CMK (cell line): ENCODE results near the gene EEPD1.
"Not testable (repeated sequence)": the region's sequence is repeated elsewhere in the genome, so short reads cannot be mapped to it uniquely, and the experiment has no call there.

ENCODE experiments used
- DNase-seq: peaks from one replicate; pipeline ENCODE4 v3.0.0-alpha.2; 2010; ENCODE audit warnings: low read depth

EEPD1 gene

DNA sequence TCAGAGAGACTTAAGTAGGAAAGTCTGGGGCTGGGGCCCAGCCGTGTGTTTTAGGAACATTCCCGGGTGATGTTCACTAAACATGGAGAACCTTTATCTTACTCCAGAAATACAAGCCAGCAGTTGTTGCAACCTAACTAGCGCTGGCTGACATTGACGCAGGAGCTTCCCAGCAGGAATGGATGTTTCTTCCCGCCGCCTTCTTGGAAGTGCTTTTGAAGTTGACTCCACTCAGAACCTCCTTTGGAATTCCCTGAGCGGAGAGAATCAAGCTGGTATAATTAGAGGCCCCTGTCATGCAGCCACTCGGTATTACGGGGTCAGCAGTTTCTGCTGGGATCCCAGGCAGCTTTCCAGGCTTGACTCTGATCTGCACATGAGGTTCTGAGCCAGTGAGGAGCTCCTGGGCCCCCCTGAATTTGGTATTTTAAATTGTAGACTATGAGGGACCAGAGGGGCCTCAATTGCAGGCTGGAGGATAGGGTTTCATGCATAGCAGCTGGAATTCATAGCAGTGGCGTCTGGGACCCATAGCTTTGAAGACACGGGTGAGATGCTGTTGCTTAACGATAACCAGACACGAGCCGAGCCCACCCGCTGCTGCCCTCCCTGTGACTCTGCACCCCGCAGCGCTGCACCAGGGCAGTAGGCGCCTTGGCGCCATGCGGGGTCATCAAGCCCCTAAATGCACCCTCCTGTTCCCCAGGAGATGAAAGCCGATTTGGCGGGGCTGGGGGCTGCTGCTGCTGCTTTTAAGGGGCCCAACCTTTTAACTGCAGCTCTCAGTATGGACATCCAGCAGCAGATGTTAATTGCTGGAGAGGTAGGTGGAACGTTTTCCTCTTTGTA lies 61.8 kb downstream of the EEPD1 start:
- DNase-seq: no peak

DNA sequence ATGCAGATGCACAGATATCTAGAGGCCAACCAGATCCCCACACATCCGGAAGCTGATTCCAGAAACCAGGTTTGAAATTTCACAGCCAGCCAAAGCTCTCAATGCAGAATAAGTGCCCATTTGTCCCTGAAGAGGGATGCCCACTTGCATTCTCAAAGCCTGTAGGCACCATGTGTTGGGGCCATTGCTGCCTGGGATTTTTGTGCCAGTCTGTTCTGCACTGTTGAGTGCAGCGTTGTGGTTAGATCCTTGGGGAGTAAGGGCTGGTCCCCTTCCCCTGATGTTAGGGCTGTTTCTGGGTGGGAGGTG lies 62.4 kb downstream of the EEPD1 start:
- DNase-seq: no peak

DNA sequence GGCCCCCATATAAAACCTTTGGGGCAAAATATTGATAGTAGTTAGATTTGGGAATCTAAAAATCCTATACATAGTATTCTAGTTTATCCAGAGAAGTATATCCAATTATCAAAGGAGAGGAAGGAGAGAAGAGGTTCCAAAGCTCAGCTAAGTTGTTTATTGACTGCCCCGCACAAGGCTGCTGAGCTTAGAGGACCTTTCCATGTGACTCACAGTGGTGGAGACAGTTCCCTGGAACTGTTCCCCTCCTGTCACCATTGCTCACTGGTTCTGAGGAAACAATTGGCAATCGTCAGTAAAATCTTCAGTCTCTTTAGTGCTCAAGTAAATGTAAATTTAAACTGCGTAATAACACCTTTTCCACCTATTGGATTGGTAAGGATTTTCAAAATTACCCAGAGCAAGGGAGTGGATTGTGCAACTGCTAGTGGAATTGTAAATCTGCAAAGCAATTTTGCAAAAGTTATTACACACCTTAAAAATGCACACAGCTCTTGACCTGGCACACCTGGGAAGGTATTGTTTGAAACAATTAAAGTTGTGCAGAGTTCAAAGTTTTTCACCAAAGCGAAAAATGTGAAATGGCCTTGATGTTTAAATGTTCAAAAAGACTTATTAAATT lies 63.1 kb downstream of the EEPD1 start:
- no peak for DNase-seq

DNA sequence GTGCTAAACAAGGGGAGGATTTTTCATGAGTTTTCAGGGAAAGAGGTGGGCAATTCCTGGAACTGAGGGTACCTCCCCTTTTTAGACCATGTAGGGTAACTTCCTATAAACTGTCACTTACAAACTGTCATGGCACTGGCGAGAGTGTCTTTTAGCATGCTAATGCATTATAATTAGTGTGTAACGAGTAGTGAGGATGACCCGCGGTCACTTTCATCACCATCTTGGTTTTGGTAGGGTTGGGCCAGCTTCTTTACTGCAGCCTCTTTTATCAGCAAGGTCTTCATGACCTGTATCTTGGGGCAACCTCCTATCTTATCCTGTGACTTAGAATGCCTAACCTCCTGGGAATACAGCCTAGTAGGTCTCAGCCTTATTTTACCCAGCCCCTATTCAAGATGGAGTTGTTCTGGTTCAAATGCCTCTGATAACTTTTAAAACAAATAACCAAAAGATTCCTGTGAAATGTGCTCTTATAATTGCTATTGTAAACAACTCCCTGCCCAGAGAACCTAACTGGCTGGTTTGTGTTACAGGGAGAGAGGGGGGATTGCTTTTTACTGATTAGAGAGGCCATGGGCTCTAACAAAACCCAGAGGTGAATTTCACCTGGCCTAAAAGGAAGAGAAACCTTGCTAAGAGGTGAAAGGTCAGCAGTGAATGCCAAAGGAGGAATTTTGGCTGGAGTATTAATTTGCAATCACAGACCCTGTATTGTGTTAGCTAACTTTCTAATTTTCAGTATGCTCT lies 64.3 kb downstream of the EEPD1 start:
- no peak for DNase-seq

DNA sequence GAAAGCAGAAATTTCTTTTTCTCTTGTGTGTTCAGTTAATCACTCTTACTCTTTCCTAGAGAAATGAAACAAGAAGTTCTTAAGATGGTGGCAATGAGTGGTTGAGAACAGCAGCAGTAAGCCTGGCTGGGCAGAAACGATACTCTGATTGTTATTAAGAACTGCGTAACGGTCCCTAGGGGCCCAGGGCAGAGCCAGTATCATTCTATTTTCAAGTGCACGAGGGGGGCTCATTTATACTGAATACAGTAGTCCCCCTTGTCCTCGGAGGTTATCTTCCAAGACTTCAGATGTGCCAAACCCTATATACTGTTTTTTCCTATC lies 64.9 kb downstream of the EEPD1 start:
- no peak for DNase-seq

DNA sequence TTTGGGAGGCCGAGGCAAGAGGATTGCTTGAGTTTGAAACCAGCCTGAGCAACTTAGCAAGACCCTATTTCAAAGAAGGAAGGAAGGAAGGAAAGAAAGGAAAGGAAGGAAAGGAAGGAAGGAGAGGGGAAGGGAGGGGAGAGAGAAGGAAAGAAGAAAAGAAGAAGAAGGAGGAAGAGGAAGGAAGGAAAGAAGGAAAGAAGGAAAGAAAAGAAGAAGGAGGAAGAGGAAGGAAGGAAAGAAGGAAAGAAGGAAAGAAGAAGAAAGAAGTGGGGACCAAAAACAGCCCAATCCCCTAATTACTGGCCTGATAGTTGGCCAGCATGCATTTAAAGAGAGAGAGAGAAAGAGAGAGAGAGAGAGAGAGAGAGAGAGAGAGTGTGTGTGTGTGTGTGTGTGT lies 66.4 kb downstream of the EEPD1 start:
- DNase-seq: no peak

DNA sequence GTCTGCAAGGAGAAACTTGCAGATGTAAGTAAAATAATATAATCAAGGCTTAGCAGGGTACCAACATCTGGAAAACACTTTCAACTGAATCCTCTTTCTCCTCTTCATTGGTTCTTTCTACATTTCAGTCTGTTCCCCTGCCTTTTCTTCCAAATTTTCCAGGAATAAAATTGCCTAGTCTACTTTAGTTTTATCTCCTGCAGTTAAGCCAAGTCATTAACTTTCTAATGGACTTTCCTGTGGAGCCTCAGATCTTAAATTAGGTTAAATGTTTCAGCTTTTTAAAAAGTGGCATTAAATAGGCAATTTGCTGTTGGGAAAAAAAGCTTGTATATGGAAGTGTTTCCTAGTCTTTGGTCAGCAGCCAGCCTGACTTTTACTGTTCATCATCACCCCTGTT lies 70.8 kb downstream of the EEPD1 start:
- DNase-seq: no peak

DNA sequence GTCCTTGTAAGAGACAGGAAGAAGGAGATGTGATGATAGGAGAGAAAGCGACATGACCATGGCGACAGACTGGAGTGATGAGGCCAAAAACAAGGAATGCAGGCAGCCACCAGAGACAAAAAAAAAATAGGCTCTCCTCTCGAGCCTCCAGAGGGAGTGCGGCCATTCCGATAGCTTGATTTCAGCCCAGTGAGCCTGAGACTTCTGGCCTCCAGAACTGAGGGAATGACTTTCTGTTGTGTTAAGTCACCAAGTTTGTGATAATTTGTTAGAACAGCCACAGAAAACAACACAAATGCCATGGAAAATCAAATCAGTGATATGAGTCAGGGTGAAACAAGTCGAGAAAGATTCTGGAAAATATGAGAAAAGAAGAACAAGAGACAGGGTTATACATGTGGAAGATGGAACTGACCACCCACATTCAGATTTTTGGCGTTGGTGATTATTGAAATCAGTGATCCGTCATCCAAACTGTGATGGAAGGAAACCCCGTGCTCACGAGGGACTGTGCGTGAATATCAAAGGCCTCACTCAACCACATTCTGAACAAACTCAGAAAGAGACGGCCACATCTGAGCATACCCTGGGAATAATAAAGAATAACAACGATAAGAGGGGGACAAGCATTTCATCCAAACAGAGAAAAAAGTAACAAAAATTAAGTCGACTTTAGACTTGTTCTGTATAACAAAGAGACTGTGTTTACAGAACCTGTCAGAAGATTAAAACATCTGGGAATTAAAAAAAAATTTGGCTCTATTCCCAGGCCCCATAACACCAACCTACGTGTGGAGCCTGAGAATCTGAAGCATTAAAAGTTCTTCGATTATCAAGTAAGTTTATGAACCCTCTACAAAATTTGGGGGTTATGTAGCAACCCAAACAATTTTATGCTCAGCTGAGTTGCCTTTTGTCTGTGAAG lies 72.1 kb downstream of the EEPD1 start:
- no peak for DNase-seq

DNA sequence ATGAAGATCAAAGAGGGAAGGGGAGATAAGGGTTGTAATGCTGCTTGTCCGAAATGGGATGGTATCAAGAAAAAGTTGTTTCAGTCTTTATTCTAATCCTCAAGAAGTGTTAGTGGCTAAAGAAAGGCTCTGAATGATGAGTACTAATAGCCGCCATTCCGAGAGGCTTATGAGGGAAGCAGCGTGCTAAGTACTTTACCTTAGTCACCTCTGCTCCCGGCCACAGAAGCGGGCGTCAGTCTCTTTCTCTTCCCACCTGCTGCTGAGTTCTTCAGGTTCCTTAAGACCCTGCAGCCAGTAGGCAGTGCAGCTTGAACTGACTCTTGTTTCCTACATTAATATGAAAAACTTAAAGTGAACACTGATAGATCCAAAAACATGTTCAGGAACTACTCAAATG lies 73.1 kb downstream of the EEPD1 start:
- no peak for DNase-seq

DNA sequence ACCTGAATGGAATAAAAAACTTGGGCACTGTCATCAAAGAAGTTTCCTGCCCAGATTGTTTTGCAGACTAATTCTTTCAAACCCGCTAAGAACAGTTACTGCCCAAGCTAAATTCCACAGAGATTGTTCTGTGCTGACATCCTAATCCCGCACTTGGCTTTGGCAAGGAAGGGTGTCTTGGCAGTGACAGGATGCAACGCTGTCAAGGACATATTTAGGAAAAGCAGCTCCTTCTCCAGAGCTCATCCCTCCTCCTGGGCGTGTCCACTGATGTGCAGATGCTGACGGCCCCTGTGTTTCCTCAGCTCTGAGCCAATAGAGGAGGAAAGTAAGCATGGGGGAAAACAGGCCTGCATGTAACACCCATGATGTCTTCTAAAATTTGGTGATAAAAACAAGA lies 74.2 kb downstream of the EEPD1 start:
- DNase-seq: no peak

DNA sequence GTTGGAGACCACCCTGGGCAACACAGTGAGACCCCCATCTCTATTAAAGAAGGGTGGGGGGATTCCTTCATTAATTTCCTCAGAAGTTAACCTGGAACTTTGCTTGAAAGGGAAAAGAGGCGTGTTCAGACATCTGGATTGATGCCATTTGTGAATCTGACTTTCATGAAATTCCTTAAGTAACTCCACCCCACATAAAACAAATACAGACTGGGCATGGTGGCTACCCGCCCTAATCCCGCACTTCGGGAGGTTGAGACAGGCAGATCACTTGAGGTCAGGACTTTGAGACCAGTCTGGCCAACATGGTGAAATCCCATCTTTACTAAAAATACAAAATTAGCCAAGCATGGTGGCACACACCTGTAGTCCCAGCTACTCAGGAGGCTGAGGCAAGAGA lies 75.0 kb downstream of the EEPD1 start:
- no peak for DNase-seq

DNA sequence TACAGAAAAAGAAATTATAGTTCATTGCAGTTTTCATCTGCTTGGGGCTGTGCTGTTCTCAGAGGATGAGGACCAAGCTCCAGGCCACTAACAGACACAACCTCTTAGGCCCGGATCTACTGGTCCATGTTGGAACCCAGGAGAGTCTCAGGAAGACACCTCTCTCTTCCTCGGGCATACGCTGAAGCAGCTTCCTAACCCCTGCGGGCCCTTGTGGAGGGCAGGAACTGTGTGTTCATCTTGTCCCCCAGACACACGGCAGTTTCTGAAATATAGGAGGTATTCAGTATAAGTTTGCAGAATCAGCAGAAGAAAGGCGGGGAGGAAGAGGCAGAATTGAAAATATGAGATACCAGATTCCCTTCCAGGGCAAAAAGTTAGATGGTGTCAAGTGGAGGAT lies 78.4 kb downstream of the EEPD1 start:
- DNase-seq: no peak

DNA sequence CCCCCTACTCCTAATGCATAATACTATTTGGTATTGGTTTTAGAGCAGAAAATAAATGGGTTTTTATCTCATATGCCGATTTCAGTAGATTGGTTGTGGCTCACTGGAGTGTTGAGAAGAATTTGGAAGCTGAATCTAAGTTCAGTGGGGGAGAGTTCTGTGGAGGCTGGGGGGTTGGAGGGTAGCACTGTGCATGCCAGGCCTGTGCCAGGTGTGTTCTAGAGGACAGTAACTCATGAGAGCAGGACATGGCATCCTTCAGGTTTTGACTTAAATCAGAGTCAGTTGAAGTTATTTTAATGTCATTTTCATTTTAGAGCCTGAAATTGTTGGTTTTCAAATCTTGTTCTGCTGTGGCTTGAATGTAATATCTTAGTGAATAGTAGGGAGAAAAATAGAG lies 79.5 kb downstream of the EEPD1 start:
- DNase-seq: no peak

DNA sequence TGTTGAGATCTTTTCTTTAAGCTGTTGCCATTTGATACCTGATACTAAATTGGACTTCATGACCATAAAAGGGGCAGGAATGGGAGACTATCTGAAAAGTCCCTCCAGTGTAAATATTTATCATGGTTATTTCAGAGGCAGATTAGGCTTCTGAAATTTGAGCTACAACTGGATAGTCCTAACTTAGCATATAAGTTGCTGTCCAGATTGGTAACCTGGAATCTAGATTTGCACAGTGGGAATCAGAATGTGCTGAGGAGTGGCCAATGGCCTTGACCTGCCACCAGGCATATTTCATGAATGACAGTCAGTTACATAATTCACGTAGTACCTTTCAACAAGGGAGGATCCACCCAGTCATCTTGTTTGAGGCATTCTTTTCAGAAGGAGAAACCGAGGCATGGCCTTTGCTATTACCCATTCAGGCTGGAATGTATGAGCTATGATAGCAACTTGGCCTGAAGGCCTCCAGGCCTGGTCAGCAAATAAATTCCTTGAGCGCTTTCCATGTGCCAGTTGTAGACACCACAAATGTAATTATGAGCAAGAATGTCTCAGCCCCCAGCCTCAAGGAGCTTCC lies 80.0 kb downstream of the EEPD1 start:
- no peak for DNase-seq

DNA sequence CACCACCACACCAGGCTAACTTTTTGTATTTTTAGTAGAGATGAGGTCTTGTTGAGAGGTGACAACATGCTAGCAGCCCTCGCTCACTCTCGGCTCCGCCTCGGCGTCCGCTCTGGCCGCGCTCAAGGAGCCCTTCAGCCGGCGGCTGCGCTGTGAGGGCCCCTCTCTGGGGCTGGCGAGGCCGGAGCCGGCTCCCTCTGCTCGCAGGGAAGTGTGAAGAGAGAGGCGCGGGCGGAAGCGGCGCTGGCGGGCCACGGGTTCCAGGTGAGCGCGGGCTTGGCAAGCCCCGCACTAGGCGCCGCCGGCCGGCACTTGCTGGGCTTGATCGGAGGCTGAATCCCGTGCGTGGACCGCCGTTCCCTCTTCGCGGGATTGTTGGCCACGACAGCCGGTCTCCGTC lies 83.0 kb downstream of the EEPD1 start:
- DNase-seq: no peak

DNA sequence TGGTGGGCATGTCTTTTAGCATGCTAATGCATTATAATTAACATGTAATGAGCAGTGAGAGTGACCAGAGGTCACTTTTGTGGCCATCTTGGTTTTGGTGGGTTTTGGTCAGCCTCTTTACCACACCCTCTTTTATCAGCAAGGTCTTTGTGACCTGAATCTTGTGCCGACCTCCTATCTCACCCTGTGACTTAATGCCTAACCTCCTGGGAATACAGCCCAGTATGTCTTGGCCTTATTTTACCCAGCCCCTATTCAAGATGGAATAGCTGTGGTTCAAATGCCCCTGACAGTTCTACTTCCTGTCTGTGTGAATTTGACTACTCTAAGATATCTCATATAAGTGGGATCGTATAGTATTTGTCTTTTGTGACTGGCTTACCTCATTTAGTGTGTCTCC lies 85.1 kb downstream of the EEPD1 start:
- DNase-seq: no peak

DNA sequence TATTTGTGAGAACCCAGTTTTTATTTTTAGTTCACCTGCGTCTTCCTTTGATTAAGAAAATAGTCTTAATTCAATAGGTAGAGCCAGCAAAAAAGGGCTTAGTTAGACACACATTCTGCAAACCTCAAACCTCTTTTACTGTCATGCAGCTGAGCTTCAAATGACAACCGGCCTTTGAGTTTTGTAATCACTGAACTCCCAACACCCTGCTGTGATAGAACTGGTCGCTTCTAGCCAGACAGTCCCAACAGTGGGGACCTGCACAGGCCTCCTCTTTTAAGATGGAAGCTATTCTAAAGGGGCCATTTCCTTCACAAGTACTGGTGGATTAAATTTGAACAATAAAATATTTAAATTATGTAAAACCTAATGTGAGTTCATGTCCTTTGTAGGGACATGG lies 90.3 kb downstream of the EEPD1 start:
- not testable (repeated sequence) for DNase-seq

DNA sequence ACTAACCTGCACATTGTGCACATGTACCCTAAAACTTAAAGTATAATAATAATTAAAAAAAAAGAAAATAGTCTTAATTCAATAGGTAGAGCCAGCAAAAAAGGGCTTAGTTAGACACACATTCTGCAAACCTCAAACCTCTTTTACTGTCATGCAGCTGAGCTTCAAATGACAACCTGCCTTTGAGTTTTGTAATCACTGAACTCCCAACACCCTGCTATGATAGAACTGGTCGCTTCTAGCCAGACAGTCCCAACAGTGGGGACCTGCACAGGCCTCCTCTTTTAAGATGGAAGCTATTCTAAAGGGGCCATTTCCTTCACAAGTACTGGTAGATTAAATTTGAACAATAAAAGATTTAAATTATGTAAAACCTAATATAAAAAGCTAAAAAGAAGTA lies 90.9 kb downstream of the EEPD1 start:
- not testable (repeated sequence) for DNase-seq

DNA sequence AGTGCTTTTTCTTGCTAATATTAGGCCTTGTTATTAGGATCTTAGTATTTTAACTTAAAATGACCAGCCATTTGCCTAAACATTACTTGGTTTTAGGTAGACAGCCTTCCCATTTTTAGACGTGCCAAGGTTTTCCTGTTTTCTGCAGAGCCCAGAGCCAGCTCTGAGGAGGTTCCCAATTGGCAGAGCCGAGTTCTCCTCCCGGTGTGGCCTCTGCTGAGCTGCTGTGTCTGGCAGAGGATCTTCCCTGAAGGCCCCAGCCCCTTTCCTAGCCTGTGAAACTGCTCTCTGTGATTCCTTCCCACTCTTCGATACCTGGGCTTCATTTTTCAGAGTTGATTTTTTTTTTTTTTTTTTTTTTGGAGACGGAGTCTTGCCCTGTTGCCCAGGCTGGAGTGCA lies 91.4 kb downstream of the EEPD1 start:
- DNase-seq: no peak

DNA sequence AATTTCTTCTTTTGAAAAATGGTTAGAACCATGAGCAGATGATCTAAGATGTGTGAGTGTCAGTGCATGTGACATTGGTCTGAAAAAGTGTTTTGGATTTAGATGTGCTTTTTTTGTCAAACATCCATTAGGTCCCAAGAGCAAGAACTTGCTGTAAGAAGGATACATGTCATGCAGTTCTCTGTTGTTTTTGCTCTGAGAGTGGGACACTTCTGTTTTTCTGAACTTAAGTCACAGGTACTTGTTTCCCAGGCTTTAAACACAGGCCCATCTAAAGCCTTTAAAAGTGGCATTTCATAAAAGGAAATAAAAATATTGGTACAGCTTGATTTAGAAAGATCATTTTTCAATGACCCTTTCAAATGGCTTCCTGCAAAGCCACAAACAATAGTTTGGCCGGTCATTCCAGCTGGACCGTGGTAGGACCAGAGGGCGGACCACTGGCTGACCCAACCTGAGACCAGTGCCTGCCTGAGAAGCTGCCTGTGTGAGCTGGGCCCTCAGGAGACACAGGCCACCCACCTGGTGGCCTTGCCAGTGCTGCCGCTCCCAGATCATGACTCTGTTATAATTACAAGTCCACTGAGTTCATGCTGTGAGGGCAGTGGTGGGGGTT lies 92.7 kb downstream of the EEPD1 start:
- DNase-seq: no peak

DNA sequence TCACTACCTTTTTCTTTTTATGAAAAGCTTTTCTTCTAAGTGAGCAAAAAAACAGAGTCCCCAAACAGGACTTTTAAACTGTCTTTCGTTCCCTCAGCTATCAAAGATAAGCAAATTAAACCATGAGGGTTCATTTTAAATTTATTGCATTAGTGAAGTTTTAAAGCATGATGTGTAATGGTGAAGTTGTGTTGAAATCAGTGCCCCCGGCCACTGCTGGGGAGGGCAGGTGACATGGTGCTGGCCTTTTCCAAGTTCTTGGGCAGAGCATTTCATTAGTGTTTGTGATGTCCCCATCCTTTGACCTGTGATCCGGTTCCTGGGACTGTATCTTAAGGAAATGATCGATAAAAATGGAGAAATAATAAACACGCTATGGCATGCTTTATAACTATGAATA lies 96.0 kb downstream of the EEPD1 start:
- no peak for DNase-seq

DNA sequence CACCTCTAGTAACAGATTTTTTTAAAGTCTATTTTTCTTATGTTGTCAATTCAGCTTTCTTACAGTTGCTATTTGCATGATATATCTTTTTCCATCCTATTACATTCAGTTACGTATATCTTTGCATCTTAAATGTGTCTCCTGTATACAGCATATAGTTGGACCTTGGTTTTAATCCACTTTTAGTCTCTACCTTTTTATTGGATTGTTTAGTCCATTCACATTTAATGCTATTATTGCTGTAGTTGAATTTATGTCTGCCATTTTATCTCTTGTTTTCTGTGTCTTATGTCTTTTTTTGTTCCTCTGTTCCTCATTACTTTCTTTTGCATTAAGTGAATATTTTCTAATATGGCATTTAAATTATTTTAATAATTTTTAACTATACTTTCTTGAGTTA lies 100.6 kb downstream of the EEPD1 start:
- DNase-seq: no peak
